ENCODE data around the gene MYLK. TPM values are rescaled to one million over a fixed set of nuclear protein-coding genes. Genes with fewer than 3 reads are reported as not detected.
"Not testable (repeated sequence)": the region's sequence is repeated elsewhere in the genome, so short reads cannot be mapped to it uniquely, and the experiment has no call there.

The MYLK gene
- polyA plus RNA-seq, 3 donors, result 0.35 to 1.3 (median 0.51) TPM

DNA sequence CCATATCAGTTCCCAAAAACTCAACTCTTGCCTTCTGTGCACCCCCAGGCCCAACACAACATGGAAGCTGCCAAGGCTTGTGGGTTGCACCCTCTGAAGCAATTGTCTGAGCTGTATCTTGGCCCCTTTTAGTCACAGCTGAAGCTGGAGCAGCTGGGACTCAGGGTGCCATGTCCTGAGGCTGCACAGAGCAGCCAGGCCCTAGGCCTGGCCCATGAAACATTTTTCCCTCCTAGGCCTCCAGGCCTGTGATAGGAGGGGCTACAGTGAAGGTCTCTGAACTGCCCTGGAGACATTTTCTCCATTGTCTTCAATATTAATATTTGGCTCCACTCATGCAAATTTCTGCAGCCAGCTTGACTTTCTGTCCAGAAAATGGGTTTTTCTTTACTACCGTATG is 8.1 kb upstream of the MYLK start:
- Histone ChIP-seq H3K27me3 (ENCODE audit: control insufficient read depth in 2 of 2, insufficient read depth in 2 of 2, low read length in 2 of 2) (no peaks in the 10 kb centered on the region), H3K27ac (ENCODE audit: low read depth in 1 of 2, low read length in 2 of 2) (no peak overlapping the region), H3K79me2 (ENCODE audit: insufficient read depth, low read length) (no peaks in the 10 kb centered on the region), H3K36me3 (replicated peaks in 1 of 2; ENCODE audit: control insufficient read depth in 1 of 2, insufficient read depth in 2 of 2, low read length in 2 of 2) (no peaks in the 10 kb centered on the region), H3K4me2 (replicated peaks; ENCODE audit: extremely low read depth, low read length, poor library complexity, severe bottlenecking) (no peak overlapping the region), H3K4me3 (replicated peaks in 1 of 3; ENCODE audit: low read depth in 2 of 3, low read length in 3 of 3) (no peak overlapping the region), H3K9ac (ENCODE audit: insufficient read depth, low read length, poor library complexity, severe bottlenecking) (no peak overlapping the region), H3K4me1 (ENCODE audit: control insufficient read depth in 1 of 2, insufficient read depth in 2 of 2, low read length in 2 of 2) (no peaks in the 10 kb centered on the region), H4K20me1 (ENCODE audit: insufficient read depth, low read length) (no peaks in the 10 kb centered on the region), H3K9me3 (replicated peaks in 1 of 2; ENCODE audit: control insufficient read depth in 1 of 2, insufficient read depth in 1 of 2, low read length in 2 of 2) (peaks cover 13 to 29% of the 10 kb centered on the region in 2 donors), H2AFZ (ENCODE audit: insufficient read depth, low read depth, low read length, poor library complexity, severe bottlenecking) (no peak overlapping the region)
- H3K27ac Mint-ChIP-seq, result no peak overlapping the region
- H3K27me3 Mint-ChIP-seq (ENCODE audit: low read depth in 3 of 3), result peaks cover 0 to 4% (median 4%) of the 10 kb centered on the region in 3 donors
- no peak for DNase-seq
- peaks cover 20 to 46% (median 31%) of the 10 kb centered on the region in 7 donors for H3K9me3 Mint-ChIP-seq
- no peak overlapping the region for H3K4me3 Mint-ChIP-seq
- 57% methylated on average over 1 of the region's 1 CpG for WGBS (ENCODE audit: insufficient coverage)
- TF ChIP-seq, protein P1, sequence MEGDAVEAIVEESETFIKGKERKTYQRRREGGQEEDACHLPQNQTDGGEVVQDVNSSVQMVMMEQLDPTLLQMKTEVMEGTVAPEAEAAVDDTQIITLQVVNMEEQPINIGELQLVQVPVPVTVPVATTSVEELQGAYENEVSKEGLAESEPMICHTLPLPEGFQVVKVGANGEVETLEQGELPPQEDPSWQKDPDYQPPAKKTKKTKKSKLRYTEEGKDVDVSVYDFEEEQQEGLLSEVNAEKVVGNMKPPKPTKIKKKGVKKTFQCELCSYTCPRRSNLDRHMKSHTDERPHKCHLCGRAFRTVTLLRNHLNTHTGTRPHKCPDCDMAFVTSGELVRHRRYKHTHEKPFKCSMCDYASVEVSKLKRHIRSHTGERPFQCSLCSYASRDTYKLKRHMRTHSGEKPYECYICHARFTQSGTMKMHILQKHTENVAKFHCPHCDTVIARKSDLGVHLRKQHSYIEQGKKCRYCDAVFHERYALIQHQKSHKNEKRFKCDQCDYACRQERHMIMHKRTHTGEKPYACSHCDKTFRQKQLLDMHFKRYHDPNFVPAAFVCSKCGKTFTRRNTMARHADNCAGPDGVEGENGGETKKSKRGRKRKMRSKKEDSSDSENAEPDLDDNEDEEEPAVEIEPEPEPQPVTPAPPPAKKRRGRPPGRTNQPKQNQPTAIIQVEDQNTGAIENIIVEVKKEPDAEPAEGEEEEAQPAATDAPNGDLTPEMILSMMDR (IDR thresholded peaks at IDR 0.05), result no peak
- H3K36me3 Mint-ChIP-seq, result no peaks in the 10 kb centered on the region
- intact Hi-C loops (cut with micrococcal nuclease), result no loop called here
- no peaks in the 10 kb centered on the region for H3K4me1 Mint-ChIP-seq

DNA sequence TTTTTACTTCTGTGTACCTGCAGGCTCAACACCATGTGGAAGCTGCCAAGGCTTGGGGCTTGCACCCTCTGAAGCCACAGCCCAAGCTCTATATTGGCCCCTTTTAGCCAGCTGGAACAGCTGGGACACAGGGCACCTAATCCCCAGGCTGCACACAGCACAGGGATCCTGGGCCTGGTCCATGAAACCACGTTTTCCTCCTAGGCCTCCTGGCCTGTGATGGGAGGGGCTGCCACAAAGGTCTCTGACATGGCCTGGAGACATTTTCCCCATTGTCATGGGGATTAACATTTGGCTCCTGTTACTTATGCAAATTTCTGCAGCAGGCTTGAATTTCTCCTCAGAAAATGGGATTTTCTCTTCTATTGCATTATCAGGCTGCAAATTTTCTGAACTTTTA is 6.9 kb upstream of the MYLK start:
- H3K4me1 ChIP-seq (ENCODE audit: control insufficient read depth in 1 of 2, insufficient read depth in 2 of 2, low read length in 2 of 2); DNase-seq; H3K27me3 Mint-ChIP-seq (ENCODE audit: low read depth in 3 of 3); H3K27ac ChIP-seq (ENCODE audit: low read depth in 1 of 2, low read length in 2 of 2); H3K36me3 ChIP-seq (replicated peaks in 1 of 2; ENCODE audit: control insufficient read depth in 1 of 2, insufficient read depth in 2 of 2, low read length in 2 of 2); H3K4me3 Mint-ChIP-seq; H3K27ac Mint-ChIP-seq; H3K79me2 ChIP-seq (ENCODE audit: insufficient read depth, low read length); H3K4me2 ChIP-seq (replicated peaks; ENCODE audit: extremely low read depth, low read length, poor library complexity, severe bottlenecking); H3K9ac ChIP-seq (ENCODE audit: insufficient read depth, low read length, poor library complexity, severe bottlenecking); H4K20me1 ChIP-seq (ENCODE audit: insufficient read depth, low read length); H3K4me1 Mint-ChIP-seq; H3K27me3 ChIP-seq (ENCODE audit: control insufficient read depth in 2 of 2, insufficient read depth in 2 of 2, low read length in 2 of 2); H3K36me3 Mint-ChIP-seq; H2AFZ ChIP-seq (ENCODE audit: insufficient read depth, low read depth, low read length, poor library complexity, severe bottlenecking); H3K4me3 ChIP-seq (replicated peaks in 1 of 3; ENCODE audit: low read depth in 2 of 3, low read length in 3 of 3); intact Hi-C loops (cut with micrococcal nuclease): not testable (repeated sequence)
- H3K9me3 ChIP-seq (replicated peaks in 1 of 2; ENCODE audit: control insufficient read depth in 1 of 2, insufficient read depth in 1 of 2, low read length in 2 of 2), result peaks cover 13 to 29% of the 10 kb centered on the region in 2 donors
- peaks cover 20 to 46% (median 31%) of the 10 kb centered on the region in 7 donors for H3K9me3 Mint-ChIP-seq
- 88% methylated on average over 1 of the region's 1 CpG for WGBS (ENCODE audit: insufficient coverage)

DNA sequence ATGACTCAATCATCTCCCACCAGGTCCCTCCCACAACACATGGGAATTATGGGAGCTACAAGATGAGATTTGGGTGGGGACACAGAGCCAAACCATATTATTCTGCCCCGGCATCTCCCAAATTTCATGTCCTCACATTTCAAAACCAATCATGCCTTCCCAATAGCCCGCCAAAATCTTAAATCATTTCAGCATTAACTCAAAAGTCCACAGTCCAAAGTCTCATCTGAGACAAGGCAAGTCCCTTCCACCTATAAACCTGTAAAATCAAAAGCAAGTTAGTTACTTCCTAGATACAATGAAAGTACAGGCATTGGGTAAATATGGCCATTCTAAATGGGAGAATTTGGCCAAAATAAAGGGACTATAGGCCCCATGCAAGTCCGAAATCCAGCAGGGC is 6.0 kb upstream of the MYLK start:
- H3K4me1 ChIP-seq (ENCODE audit: control insufficient read depth in 1 of 2, insufficient read depth in 2 of 2, low read length in 2 of 2); H2AFZ ChIP-seq (ENCODE audit: insufficient read depth, low read depth, low read length, poor library complexity, severe bottlenecking); H3K79me2 ChIP-seq (ENCODE audit: insufficient read depth, low read length); H3K4me3 ChIP-seq (replicated peaks in 1 of 3; ENCODE audit: low read depth in 2 of 3, low read length in 3 of 3); H3K4me2 ChIP-seq (replicated peaks; ENCODE audit: extremely low read depth, low read length, poor library complexity, severe bottlenecking); H4K20me1 ChIP-seq (ENCODE audit: insufficient read depth, low read length); H3K27ac ChIP-seq (ENCODE audit: low read depth in 1 of 2, low read length in 2 of 2); H3K36me3 ChIP-seq (replicated peaks in 1 of 2; ENCODE audit: control insufficient read depth in 1 of 2, insufficient read depth in 2 of 2, low read length in 2 of 2); H3K27me3 ChIP-seq (ENCODE audit: control insufficient read depth in 2 of 2, insufficient read depth in 2 of 2, low read length in 2 of 2); intact Hi-C loops (cut with micrococcal nuclease); H3K9ac ChIP-seq (ENCODE audit: insufficient read depth, low read length, poor library complexity, severe bottlenecking); H3K27ac Mint-ChIP-seq; DNase-seq; H3K4me1 Mint-ChIP-seq; H3K36me3 Mint-ChIP-seq; H3K4me3 Mint-ChIP-seq: not testable (repeated sequence)
- Mint-ChIP-seq H3K9me3 (peaks cover 20 to 46% (median 31%) of the 10 kb centered on the region in 7 donors), H3K27me3 (ENCODE audit: low read depth in 3 of 3) (peaks cover 11 to 16% (median 15%) of the 10 kb centered on the region in 3 donors)
- WGBS (ENCODE audit: insufficient coverage), result 100% methylated on average over 1 of the region's 3 CpGs
- H3K9me3 ChIP-seq (replicated peaks in 1 of 2; ENCODE audit: control insufficient read depth in 1 of 2, insufficient read depth in 1 of 2, low read length in 2 of 2), result peaks cover 13 to 29% of the 10 kb centered on the region in 2 donors

Measured in CD14-positive monocyte (primary cell).